ENCODE data around the gene CNN2. TPM values are rescaled to one million over a fixed set of nuclear protein-coding genes. Genes with fewer than 3 reads are reported as not detected.
A peak's percentile ranks its signal among the peaks of the same experiment; 100 is the strongest.

The CNN2 gene
- total and polyA plus RNA-seq, 2 donors (not counting 1 experiment from before 2014, with no cell fraction given): 198 to 301 TPM

- no peaks in the 10 kb centered on the region for H3K9me3 Mint-ChIP-seq (ENCODE audit: insufficient read depth)
- intact Hi-C loops (cut with micrococcal nuclease): loop anchor here (10.0 kb wide), 1 partner anchor 138 kb away; the partner anchor contains the start of gene ARID3A
- H3K79me2 ChIP-seq (ENCODE audit: control insufficient read depth, insufficient read depth, low read length): peaks cover 17% of the 10 kb centered on the region
- ChIA-PET CTCF (no interaction called here), POLR2A (interaction anchor here (0.5 to 5.4 kb wide), 3 partner anchors 13 to 37 kb away, joined by 3 to 67 read pairs (median 5); no protein-coding TSS in a partner anchor)
- no peak overlapping the region for H3K4me3 ChIP-seq (ENCODE audit: control extremely low read depth in 1 of 5, extremely low read depth in 1 of 5, insufficient read depth in 1 of 5, low read depth in 2 of 5, low read length in 4 of 5)
- no peak for ATAC-seq (ENCODE audit: low read depth)
- H3K36me3 ChIP-seq (replicated peaks in 1 of 2; ENCODE audit: control extremely low read depth in 1 of 2, control insufficient read depth in 1 of 2, extremely low read depth in 1 of 2, insufficient read depth in 2 of 2, low read length in 1 of 2): peaks cover 2 to 21% of the 10 kb centered on the region in 2 experiments
- H3K4me2 ChIP-seq (replicated peaks; ENCODE audit: low read depth, low read length, poor library complexity, severe bottlenecking): no peak overlapping the region
- H3K9me3 ChIP-seq (ENCODE audit: control extremely low read depth in 1 of 3, control insufficient read depth in 2 of 3, insufficient read depth in 1 of 3, low read length in 2 of 3): peaks cover 0 to 44% (median 7%) of the 10 kb centered on the region in 3 donors
- H3K4me3 Mint-ChIP-seq: no peak overlapping the region
- peaks cover 37% of the 10 kb centered on the region for H4K20me1 ChIP-seq (ENCODE audit: control insufficient read depth, insufficient read depth, low read length, poor library complexity, severe bottlenecking)
- H3K4me1 ChIP-seq (ENCODE audit: control insufficient read depth in 2 of 2, insufficient read depth in 2 of 2, low read length in 2 of 2): peaks cover 25 to 42% of the 10 kb centered on the region in 2 donors
- H3K27ac ChIP-seq (ENCODE audit: low read length in 2 of 2): no peak overlapping the region
- H3K4me1 Mint-ChIP-seq: peaks cover 24% of the 10 kb centered on the region
- TF ChIP-seq EZH2 (IDR thresholded peaks at IDR 0.05; ENCODE audit: borderline replicate concordance, insufficient read depth, low read depth, low read length, poor library complexity, severe bottlenecking) (no peak), CTCF (IDR thresholded peaks at IDR 0.05) (no peak)
- no peaks in the 10 kb centered on the region for H3K27me3 ChIP-seq (replicated peaks in 1 of 4; ENCODE audit: control extremely low read depth in 1 of 4, control insufficient read depth in 3 of 4, insufficient read depth in 4 of 4, low read length in 3 of 4)
- H3K27ac Mint-ChIP-seq: no peak overlapping the region
- DNase-seq: peak; percentile 69
- no peak overlapping the region for H2AFZ ChIP-seq (ENCODE audit: insufficient read depth, low read depth, low read length, poor library complexity, severe bottlenecking)
- no peaks in the 10 kb centered on the region for H3K27me3 Mint-ChIP-seq
- 95% methylated on average over 32 of the region's 37 CpGs for WGBS (ENCODE audit: insufficient coverage)
- no peak overlapping the region for H3K9ac ChIP-seq (ENCODE audit: low read length)
These were observed 36.9 kb downstream of the CNN2 start for GRCh38 chr19:1063030-1063908.

Measured in B cell (primary cell).